Lower lobe of right lung (tissue), 2 donors: ENCODE data around the gene MT1H. TPM values are rescaled to one million over a fixed set of nuclear protein-coding genes. Genes with fewer than 3 reads are reported as not detected.

Experiments
- ATAC-seq, 2 donors: fragments of 200-7000 bp; cut with Tn5 transposase; one replicate each; pipeline ENCODE4 v1.9.1; 2020 to 2022; ENCODE audit warnings: mild to moderate bottlenecking in 2 of 2, moderate library complexity in 2 of 2
- DNase-seq: peaks from one replicate; pipeline ENCODE4 v3.0.0-alpha.2; 2020
- H3K27ac ChIP-seq: fragments of 200-600 bp; one replicate; pipeline ENCODE4 v1.8.0; 2022
- H3K27me3 ChIP-seq: fragments of 200-600 bp; one replicate; pipeline ENCODE4 v1.8.0; 2022; ENCODE audit warnings: low read depth
- H3K36me3 ChIP-seq: fragments of 200-600 bp; one replicate; pipeline ENCODE4 v1.8.0; 2022; ENCODE audit warnings: mild to moderate bottlenecking
- H3K4me1 ChIP-seq: fragments of 200-600 bp; one replicate; pipeline ENCODE4 v1.8.0; 2022
- H3K4me3 ChIP-seq: fragments of 200-600 bp; one replicate; pipeline ENCODE4 v1.8.0; 2022; ENCODE audit warnings: mild to moderate bottlenecking
- H3K9me3 ChIP-seq: fragments of 200-600 bp; one replicate; pipeline ENCODE4 v1.8.0; 2022
- intact Hi-C: fragments of 100-400 bp; cut with DNase I; formaldehyde crosslinking; loops from one replicate; pipeline ENCODE4 v1.11.0; 2022
- total RNA-seq: library from RNA; stranded (reverse); fragmentation: NEBNext Ultra II Directional; extraction: Animal tissue kit (Norgen Biotek cat#: 25700); gene quantifications from one replicate; pipeline ENCODE4 v1.2.1, GENCODE V29; 2021
- TF ChIP-seq, protein P1 (sequence below): fragments of 200-600 bp; IDR thresholded peaks from one replicate; pipeline ENCODE4 v1.8.0; 2022; ENCODE audit warnings: antibody characterized with exemption, mild to moderate bottlenecking
- donor health status: DM: no; HTN: yes; CAD: no; lungs with severe emphysema.

Gene MT1H
- total RNA-seq, 1 donor from 2014 or later = 4.3 TPM

GRCh38 chr16:56631197-56631596 lies 38.4 kb upstream of the MT1H start:
- Histone ChIP-seq H3K27ac (peak overlapping the region; percentile 78), H3K4me1 (peaks cover 40% of the 10 kb centered on the region), H3K4me3 (no peak overlapping the region), H3K9me3 (no peaks in the 10 kb centered on the region), H3K36me3 (no peaks in the 10 kb centered on the region), H3K27me3 (peaks cover 41% of the 10 kb centered on the region)
- DNase-seq = no peak
- no peak for ATAC-seq
- TF ChIP-seq, protein P1, sequence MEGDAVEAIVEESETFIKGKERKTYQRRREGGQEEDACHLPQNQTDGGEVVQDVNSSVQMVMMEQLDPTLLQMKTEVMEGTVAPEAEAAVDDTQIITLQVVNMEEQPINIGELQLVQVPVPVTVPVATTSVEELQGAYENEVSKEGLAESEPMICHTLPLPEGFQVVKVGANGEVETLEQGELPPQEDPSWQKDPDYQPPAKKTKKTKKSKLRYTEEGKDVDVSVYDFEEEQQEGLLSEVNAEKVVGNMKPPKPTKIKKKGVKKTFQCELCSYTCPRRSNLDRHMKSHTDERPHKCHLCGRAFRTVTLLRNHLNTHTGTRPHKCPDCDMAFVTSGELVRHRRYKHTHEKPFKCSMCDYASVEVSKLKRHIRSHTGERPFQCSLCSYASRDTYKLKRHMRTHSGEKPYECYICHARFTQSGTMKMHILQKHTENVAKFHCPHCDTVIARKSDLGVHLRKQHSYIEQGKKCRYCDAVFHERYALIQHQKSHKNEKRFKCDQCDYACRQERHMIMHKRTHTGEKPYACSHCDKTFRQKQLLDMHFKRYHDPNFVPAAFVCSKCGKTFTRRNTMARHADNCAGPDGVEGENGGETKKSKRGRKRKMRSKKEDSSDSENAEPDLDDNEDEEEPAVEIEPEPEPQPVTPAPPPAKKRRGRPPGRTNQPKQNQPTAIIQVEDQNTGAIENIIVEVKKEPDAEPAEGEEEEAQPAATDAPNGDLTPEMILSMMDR = no peak
- intact Hi-C loops = no loop called here

- intact Hi-C loops = no loop called here
- TF ChIP-seq, protein P1 = no peak
- H3K9me3 ChIP-seq = no peaks in the 10 kb centered on the region
- ATAC-seq = no peak
- peaks cover 45% of the 10 kb centered on the region for H3K27me3 ChIP-seq
- H3K27ac ChIP-seq = peak overlapping the region; percentile 78
- H3K36me3 ChIP-seq = no peaks in the 10 kb centered on the region
- peaks cover 34% of the 10 kb centered on the region for H3K4me1 ChIP-seq
- peak overlapping the region; percentile 61 for H3K4me3 ChIP-seq
- DNase-seq = no peak
Observed at GRCh38 chr16:56631832-56632155, 37.8 kb upstream of the MT1H start.

- H3K4me1 ChIP-seq = peaks cover 29% of the 10 kb centered on the region
- H3K27me3 ChIP-seq = peaks cover 47% of the 10 kb centered on the region
- ATAC-seq (peak; percentile 85), DNase-seq (peak; percentile 73)
- TF ChIP-seq, protein P1 = no peak
- intact Hi-C loops = no loop called here
- no peaks in the 10 kb centered on the region for H3K9me3 ChIP-seq
- peak within 1 kb of the TSS; percentile 78 for H3K27ac ChIP-seq
- H3K36me3 ChIP-seq = no peaks in the 10 kb centered on the region
- peak within 1 kb of the TSS; percentile 61 for H3K4me3 ChIP-seq
Observed at GRCh38 chr16:56632156-56632847, 37.3 kb upstream of the MT1H start, which contains the start of gene MT1M. MT1M (plus strand) TSS chr16:56632659; CDS start chr16:56632732, 73 bp downstream.

- Histone ChIP-seq H3K4me3 (peak overlapping the region; percentile 61), H3K9me3 (no peaks in the 10 kb centered on the region), H3K4me1 (peaks cover 30% of the 10 kb centered on the region), H3K36me3 (no peaks in the 10 kb centered on the region), H3K27ac (peak overlapping the region; percentile 78), H3K27me3 (peaks cover 53% of the 10 kb centered on the region)
- no peak for DNase-seq
- TF ChIP-seq, protein P1 = no peak
- ATAC-seq = peak; percentile 4 to 10
- intact Hi-C loops = no loop called here
Observed at GRCh38 chr16:56632848-56633365, 36.7 kb upstream of the MT1H start.

DNA sequence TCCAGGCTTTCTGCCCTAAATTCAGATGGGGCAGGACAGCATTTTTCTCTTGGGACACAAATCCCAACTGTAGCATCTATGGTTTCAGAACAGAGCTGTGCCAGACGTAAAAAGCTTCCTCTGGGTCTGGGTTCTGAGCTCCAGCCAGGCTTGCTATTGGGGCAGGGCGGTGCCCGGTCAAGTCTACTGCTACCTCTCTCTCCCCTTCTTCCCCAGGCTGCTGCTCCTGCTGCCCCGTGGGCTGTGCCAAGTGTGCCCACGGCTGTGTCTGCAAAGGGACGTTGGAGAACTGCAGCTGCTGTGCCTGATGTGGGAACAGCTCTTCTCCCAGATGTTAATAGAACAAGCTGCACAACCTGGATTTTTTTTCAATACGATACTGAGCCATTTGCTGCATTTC lies 36.1 kb upstream of the MT1H start:
- H3K4me3 ChIP-seq = peak overlapping the region; percentile 61
- ATAC-seq = no peak
- H3K27me3 ChIP-seq = peaks cover 59% of the 10 kb centered on the region
- TF ChIP-seq, protein P1 = no peak
- H3K9me3 ChIP-seq = no peaks in the 10 kb centered on the region
- intact Hi-C loops = no loop called here
- peak overlapping the region; percentile 78 for H3K27ac ChIP-seq
- H3K36me3 ChIP-seq = no peaks in the 10 kb centered on the region
- H3K4me1 ChIP-seq = peaks cover 36% of the 10 kb centered on the region
- no peak for DNase-seq
